Left ventricle myocardium inferior (tissue), 1 donor: ENCODE data around the gene ING5. TPM values are rescaled to one million over a fixed set of nuclear protein-coding genes. Genes with fewer than 3 reads are reported as not detected.

ENCODE experiments used
- DNase-seq: peaks from one replicate; pipeline ENCODE4 v3.0.0-alpha.2; 2020
- H3K27ac ChIP-seq: fragments of 200-600 bp; replicated peaks from 2 replicates; pipeline ENCODE4 v1.8.0; 2021
- H3K27me3 ChIP-seq: fragments of 200-600 bp; 2 replicates; pipeline ENCODE4 v1.8.0; 2021; ENCODE audit warnings: low read depth
- H3K36me3 ChIP-seq: fragments of 200-600 bp; 2 replicates; pipeline ENCODE4 v1.8.0; 2021
- H3K4me1 ChIP-seq: fragments of 200-600 bp; 2 replicates; pipeline ENCODE4 v1.8.0; 2021
- H3K4me3 ChIP-seq: fragments of 200-600 bp; 2 replicates; pipeline ENCODE4 v1.8.0; 2021; ENCODE audit warnings: mild to moderate bottlenecking, moderate library complexity
- H3K9me3 ChIP-seq: fragments of 200-600 bp; replicated peaks from 2 replicates; pipeline ENCODE4 v1.8.0; 2021
- CTCF ChIP-seq: fragments of 200-600 bp; IDR thresholded peaks from 2 replicates; pipeline ENCODE4 v1.8.0; 2021; ENCODE audit warnings: antibody characterized with exemption, mild to moderate bottlenecking, borderline replicate concordance
- intact Hi-C: fragments of 100-400 bp; cut with micrococcal nuclease; formaldehyde crosslinking; loops from one replicate; pipeline ENCODE4 v1.11.0; 2022
- total RNA-seq: library from RNA; stranded (reverse); fragmentation: NEBNext Ultra II Directional; extraction: Animal tissue kit (Norgen Biotek cat#: 25700); gene quantifications from one replicate; pipeline ENCODE4 v1.2.1, GENCODE V29; 2021
- donor health status: DM: no; HTN: yes; CAD: no; lungs with severe emphysema.

ING5 gene
- total RNA-seq, 1 donor from 2014 or later = 20.0 TPM

DNA sequence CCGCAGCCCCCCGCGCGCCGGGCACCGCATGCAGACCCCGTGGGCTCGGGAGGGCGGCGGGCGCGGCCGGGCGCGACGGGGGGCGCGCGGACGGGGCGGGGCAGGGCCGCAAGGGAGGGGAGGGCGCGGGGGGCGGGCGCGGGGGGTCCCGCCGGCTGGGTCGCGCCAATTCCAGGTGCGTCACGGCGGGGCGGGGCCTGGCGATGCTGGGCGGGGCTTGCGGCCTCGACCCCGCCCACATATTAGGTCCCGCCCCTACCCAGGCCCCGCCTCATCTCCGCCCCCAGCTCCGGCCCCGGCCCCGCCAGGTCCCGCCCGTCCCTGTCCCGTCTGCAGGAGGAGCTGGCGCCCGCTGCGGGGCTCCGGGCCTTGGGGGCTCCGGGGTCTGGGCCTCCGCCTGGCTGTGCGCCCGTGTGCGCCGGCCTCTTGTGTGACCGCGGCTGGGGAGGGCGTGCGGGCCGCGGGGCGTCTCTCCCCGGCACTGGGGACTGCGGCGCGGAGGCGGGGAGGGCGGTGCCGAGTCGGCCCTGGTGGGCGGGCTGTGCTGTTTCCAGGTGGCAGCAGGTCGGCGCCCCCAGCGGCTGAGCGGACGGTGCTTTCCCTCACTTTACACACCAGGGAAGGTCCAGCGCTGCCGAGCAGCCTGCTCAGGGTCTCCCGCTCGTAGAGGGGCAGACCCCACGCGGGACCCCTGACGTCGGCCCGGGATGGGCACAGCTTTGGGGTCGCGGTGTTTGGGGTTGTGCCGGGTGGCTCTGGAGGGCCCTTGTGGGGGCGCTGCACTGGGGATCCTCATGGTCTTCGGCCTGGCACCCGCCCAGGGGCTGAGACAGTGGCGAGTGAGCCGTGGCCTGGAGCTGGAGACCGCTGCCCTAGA, 554 bp downstream of the ING5 start:
- intact Hi-C loops = no loop called here
- peak overlapping the region; percentile 92 for H3K4me3 ChIP-seq
- H3K9me3 ChIP-seq = peaks cover 10% of the 10 kb centered on the region
- peaks cover 28% of the 10 kb centered on the region for H3K36me3 ChIP-seq
- DNase-seq = peak; percentile 83
- peak overlapping the region; percentile 96 for H3K27ac ChIP-seq
- no peaks in the 10 kb centered on the region for H3K27me3 ChIP-seq
- peaks cover 25% of the 10 kb centered on the region for H3K4me1 ChIP-seq
- TF ChIP-seq CTCF = peak; percentile 52

- TF ChIP-seq CTCF = no peak
- peaks cover 25% of the 10 kb centered on the region for H3K4me1 ChIP-seq
- H3K4me3 ChIP-seq = peak overlapping the region; percentile 92
- no peaks in the 10 kb centered on the region for H3K27me3 ChIP-seq
- H3K27ac ChIP-seq = peak overlapping the region; percentile 96
- peaks cover 10% of the 10 kb centered on the region for H3K9me3 ChIP-seq
- peaks cover 36% of the 10 kb centered on the region for H3K36me3 ChIP-seq
- intact Hi-C loops = no loop called here
- no peak for DNase-seq
Observed at GRCh38 chr2:241703032-241703604, 1.3 kb downstream of the ING5 start.

- Histone ChIP-seq H3K36me3 (peaks cover 68% of the 10 kb centered on the region), H3K27me3 (no peaks in the 10 kb centered on the region), H3K4me3 (no peak overlapping the region), H3K9me3 (peaks cover 10% of the 10 kb centered on the region), H3K4me1 (peaks cover 16% of the 10 kb centered on the region), H3K27ac (no peak overlapping the region)
- no peak for DNase-seq
- TF ChIP-seq CTCF = no peak
- intact Hi-C loops = no loop called here
Observed at GRCh38 chr2:241706537-241706936, 4.7 kb downstream of the ING5 start.

- no peak for DNase-seq
- intact Hi-C loops = no loop called here
- no peak overlapping the region for H3K27ac ChIP-seq
- no peak overlapping the region for H3K4me3 ChIP-seq
- H3K4me1 ChIP-seq = no peaks in the 10 kb centered on the region
- H3K27me3 ChIP-seq = no peaks in the 10 kb centered on the region
- no peak for TF ChIP-seq CTCF
- H3K36me3 ChIP-seq = peaks cover 91% of the 10 kb centered on the region
- H3K9me3 ChIP-seq = peaks cover 11% of the 10 kb centered on the region
Observed at GRCh38 chr2:241708879-241709278, 7.0 kb downstream of the ING5 start.

- Histone ChIP-seq H3K27ac (no peak overlapping the region), H3K9me3 (peaks cover 8% of the 10 kb centered on the region), H3K4me3 (no peak overlapping the region), H3K27me3 (no peaks in the 10 kb centered on the region), H3K36me3 (peaks cover 74% of the 10 kb centered on the region), H3K4me1 (no peaks in the 10 kb centered on the region)
- intact Hi-C loops = no loop called here
- no peak for DNase-seq
- TF ChIP-seq CTCF = no peak
Observed at GRCh38 chr2:241719093-241719492, 17.3 kb downstream of the ING5 start.
